HL-60 (cell line): ENCODE measurements around the gene TTLL11.

Source experiments
- GABPA ChIP-seq: IDR thresholded peaks from 2 replicates; pipeline ENCODE4 v1.6.1; 2012; ENCODE audit warnings: low read depth
- POLR2AphosphoS5 ChIP-seq: IDR thresholded peaks from 2 replicates; pipeline ENCODE4 v1.6.1; 2012; ENCODE audit warnings: low read depth
- TF ChIP-seq, protein P1 (sequence below): IDR thresholded peaks from one replicate; pipeline ENCODE4 v1.5.1; 2011; ENCODE audit warnings: low read length, control low read depth, inconsistent platforms; ENCODE audit not compliant: insufficient read depth
- TF ChIP-seq, protein P2 (sequence below): IDR thresholded peaks from 2 replicates; pipeline ENCODE4 v1.6.1; 2012; ENCODE audit warnings: low read depth; ENCODE audit not compliant: insufficient replicate concordance

DNA sequence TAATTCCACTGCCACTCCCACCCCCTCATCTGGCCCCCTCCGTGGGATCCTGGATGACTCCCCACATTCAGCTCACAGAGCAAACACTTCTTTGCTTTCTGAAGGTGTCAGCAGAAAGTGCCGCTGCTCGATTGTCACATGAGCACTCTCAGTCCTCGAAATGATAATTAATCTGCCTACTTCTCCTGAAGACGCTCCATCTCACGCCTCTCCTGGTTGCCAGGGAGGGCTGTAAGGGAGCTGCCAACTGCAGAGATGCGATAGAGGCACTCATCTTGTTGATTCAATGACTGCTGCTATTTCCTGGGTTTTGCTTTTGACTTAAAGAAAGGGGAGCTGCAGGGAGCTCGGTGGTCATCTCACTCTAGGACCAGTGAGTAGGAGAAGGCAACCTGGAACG is 235.2 kb downstream of the TTLL11 start:
- TF ChIP-seq, protein P1, sequence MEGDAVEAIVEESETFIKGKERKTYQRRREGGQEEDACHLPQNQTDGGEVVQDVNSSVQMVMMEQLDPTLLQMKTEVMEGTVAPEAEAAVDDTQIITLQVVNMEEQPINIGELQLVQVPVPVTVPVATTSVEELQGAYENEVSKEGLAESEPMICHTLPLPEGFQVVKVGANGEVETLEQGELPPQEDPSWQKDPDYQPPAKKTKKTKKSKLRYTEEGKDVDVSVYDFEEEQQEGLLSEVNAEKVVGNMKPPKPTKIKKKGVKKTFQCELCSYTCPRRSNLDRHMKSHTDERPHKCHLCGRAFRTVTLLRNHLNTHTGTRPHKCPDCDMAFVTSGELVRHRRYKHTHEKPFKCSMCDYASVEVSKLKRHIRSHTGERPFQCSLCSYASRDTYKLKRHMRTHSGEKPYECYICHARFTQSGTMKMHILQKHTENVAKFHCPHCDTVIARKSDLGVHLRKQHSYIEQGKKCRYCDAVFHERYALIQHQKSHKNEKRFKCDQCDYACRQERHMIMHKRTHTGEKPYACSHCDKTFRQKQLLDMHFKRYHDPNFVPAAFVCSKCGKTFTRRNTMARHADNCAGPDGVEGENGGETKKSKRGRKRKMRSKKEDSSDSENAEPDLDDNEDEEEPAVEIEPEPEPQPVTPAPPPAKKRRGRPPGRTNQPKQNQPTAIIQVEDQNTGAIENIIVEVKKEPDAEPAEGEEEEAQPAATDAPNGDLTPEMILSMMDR, result no peak
- TF ChIP-seq, protein P2, sequence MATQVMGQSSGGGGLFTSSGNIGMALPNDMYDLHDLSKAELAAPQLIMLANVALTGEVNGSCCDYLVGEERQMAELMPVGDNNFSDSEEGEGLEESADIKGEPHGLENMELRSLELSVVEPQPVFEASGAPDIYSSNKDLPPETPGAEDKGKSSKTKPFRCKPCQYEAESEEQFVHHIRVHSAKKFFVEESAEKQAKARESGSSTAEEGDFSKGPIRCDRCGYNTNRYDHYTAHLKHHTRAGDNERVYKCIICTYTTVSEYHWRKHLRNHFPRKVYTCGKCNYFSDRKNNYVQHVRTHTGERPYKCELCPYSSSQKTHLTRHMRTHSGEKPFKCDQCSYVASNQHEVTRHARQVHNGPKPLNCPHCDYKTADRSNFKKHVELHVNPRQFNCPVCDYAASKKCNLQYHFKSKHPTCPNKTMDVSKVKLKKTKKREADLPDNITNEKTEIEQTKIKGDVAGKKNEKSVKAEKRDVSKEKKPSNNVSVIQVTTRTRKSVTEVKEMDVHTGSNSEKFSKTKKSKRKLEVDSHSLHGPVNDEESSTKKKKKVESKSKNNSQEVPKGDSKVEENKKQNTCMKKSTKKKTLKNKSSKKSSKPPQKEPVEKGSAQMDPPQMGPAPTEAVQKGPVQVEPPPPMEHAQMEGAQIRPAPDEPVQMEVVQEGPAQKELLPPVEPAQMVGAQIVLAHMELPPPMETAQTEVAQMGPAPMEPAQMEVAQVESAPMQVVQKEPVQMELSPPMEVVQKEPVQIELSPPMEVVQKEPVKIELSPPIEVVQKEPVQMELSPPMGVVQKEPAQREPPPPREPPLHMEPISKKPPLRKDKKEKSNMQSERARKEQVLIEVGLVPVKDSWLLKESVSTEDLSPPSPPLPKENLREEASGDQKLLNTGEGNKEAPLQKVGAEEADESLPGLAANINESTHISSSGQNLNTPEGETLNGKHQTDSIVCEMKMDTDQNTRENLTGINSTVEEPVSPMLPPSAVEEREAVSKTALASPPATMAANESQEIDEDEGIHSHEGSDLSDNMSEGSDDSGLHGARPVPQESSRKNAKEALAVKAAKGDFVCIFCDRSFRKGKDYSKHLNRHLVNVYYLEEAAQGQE, result no peak
- no peak for TF ChIP-seq GABPA
- no peak for TF ChIP-seq POLR2AphosphoS5
